Activated B cell treated with CpG ODN at 0.5 μM for 24 hours (primary cell): ENCODE data around the gene S100PBP. TPM values are rescaled to one million over a fixed set of nuclear protein-coding genes. Genes with fewer than 3 reads are reported as not detected.

ENCODE experiments used
- ATAC-seq: fragments of 200-7000 bp; cut with Tn5 transposase; one replicate; pipeline ENCODE4 v1.10.0; 2021; ENCODE audit warnings: low read depth, mild to moderate bottlenecking, moderate library complexity
- CTCF ChIA-PET: fragments of 350-600 bp; sonication (Branson Sonifier 250); formaldehyde crosslinking; loops from one replicate; lab custom pipeline; 2021; ENCODE audit warnings: antibody characterized with exemption; lab: Charles Lee
- POLR2A ChIA-PET: fragments of 350-600 bp; sonication (Branson Sonifier 250); formaldehyde crosslinking; loops from one replicate; lab custom pipeline; 2021; ENCODE audit warnings: antibody characterized with exemption; lab: Charles Lee
- DNase-seq: peaks from one replicate; pipeline ENCODE4 v3.0.0; 2022
- H3K27ac Mint-ChIP-seq: one replicate; pipeline ENCODE4 v1.8.0; 2020; ENCODE audit warnings: mixed read lengths
- H3K27me3 Mint-ChIP-seq: one replicate; pipeline ENCODE4 v1.8.0; 2021; ENCODE audit warnings: mixed read lengths
- H3K36me3 Mint-ChIP-seq: one replicate; pipeline ENCODE4 v1.8.0; 2021; ENCODE audit warnings: low read depth, mixed read lengths
- H3K4me1 Mint-ChIP-seq: one replicate; pipeline ENCODE4 v1.8.0; 2021; ENCODE audit warnings: mixed read lengths
- H3K4me3 Mint-ChIP-seq: one replicate; pipeline ENCODE4 v1.8.0; 2020; ENCODE audit warnings: mild to moderate bottlenecking, mixed read lengths
- H3K9me3 Mint-ChIP-seq: one replicate; pipeline ENCODE4 v1.8.0; 2020; ENCODE audit warnings: mixed read lengths
- CTCF ChIP-seq: fragments of 200-600 bp; IDR thresholded peaks from one replicate; pipeline ENCODE4 v1.8.0; 2022; ENCODE audit warnings: antibody characterized with exemption, mild to moderate bottlenecking
- intact Hi-C: fragments of 100-400 bp; cut with micrococcal nuclease; formaldehyde crosslinking; loops from one replicate; pipeline ENCODE4 v1.15.1; 2024
- total RNA-seq: library from RNA; stranded (reverse); gene quantifications from 2 replicates; pipeline ENCODE4 v1.2.3, GENCODE V29; 2022

The S100PBP gene
- total RNA-seq, 1 donor from 2014 or later = 50.5 TPM

- TF ChIP-seq CTCF = no peak
- POLR2A ChIA-PET = no interaction called here
- H3K9me3 Mint-ChIP-seq = no peaks in the 10 kb centered on the region
- no peaks in the 10 kb centered on the region for H3K36me3 Mint-ChIP-seq
- H3K27ac Mint-ChIP-seq = no peak overlapping the region
- intact Hi-C loops = no loop called here
- H3K4me3 Mint-ChIP-seq = no peak overlapping the region
- CTCF ChIA-PET = interaction anchor here (1.5 kb wide), 1 partner anchor 184 kb away, joined by 3 read pairs; no protein-coding TSS in a partner anchor
- ATAC-seq (no peak), DNase-seq (no peak)
- peaks cover 46% of the 10 kb centered on the region for H3K27me3 Mint-ChIP-seq
- H3K4me1 Mint-ChIP-seq = peaks cover 18% of the 10 kb centered on the region
Observed at GRCh38 chr1:32895325-32896215, 78.1 kb downstream of the S100PBP start.

- Mint-ChIP-seq H3K27me3 (peaks cover 43% of the 10 kb centered on the region), H3K36me3 (no peaks in the 10 kb centered on the region), H3K27ac (no peak overlapping the region), H3K9me3 (no peaks in the 10 kb centered on the region), H3K4me1 (peaks cover 22% of the 10 kb centered on the region), H3K4me3 (no peak overlapping the region)
- ChIA-PET CTCF (interaction anchor here (1.5 kb wide), 1 partner anchor 15 kb away, joined by 3 read pairs; no protein-coding TSS in a partner anchor), POLR2A (no interaction called here)
- no peak for DNase-seq
- no peak for ATAC-seq
- no peak for TF ChIP-seq CTCF
- intact Hi-C loops = no loop called here
Observed at GRCh38 chr1:32896451-32896850, 79.0 kb downstream of the S100PBP start.

GRCh38 chr1:32897082-32898049, 79.9 kb downstream of the S100PBP start:
- Mint-ChIP-seq H3K27me3 (peaks cover 40% of the 10 kb centered on the region), H3K4me1 (peaks cover 19% of the 10 kb centered on the region), H3K4me3 (no peak overlapping the region), H3K36me3 (no peaks in the 10 kb centered on the region), H3K27ac (no peak overlapping the region), H3K9me3 (no peaks in the 10 kb centered on the region)
- ChIA-PET CTCF (interaction anchor here (1.5 kb wide), 1 partner anchor 16 kb away, joined by 3 read pairs; no protein-coding TSS in a partner anchor), POLR2A (no interaction called here)
- no peak for ATAC-seq
- DNase-seq = no peak
- intact Hi-C loops = no loop called here
- no peak for TF ChIP-seq CTCF

DNA sequence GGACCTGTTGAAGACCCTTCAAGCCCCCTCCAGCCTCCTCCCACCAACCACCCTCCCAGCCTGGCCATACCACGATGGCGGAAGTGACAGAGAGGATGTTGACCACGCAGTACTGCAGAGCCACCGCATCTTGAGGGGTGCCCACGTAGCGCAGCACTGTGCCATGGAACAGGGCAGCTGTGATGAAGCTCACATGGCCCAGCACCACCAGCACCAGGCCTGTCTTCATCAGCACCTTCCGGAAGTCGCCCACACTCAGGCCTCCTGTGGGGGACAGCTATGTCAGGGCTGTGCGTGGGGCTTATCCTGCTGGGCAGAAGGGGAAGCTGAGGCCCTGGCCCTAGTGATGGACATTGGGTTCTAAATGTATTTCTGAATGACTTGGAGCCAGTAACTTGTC, 80.6 kb downstream of the S100PBP start:
- TF ChIP-seq CTCF = no peak
- ChIA-PET CTCF (no interaction called here), POLR2A (no interaction called here)
- Mint-ChIP-seq H3K9me3 (no peaks in the 10 kb centered on the region), H3K36me3 (no peaks in the 10 kb centered on the region), H3K27me3 (peaks cover 40% of the 10 kb centered on the region), H3K27ac (no peak overlapping the region), H3K4me1 (peaks cover 14% of the 10 kb centered on the region), H3K4me3 (no peak overlapping the region)
- DNase-seq = no peak
- ATAC-seq = no peak
- intact Hi-C loops = no loop called here
